PC-3 (cell line): ENCODE results near the gene TMEM178A. TPM values are rescaled to one million over a fixed set of nuclear protein-coding genes. Genes with fewer than 3 reads are reported as not detected.

ENCODE experiments used
- ATAC-seq: fragments of 200-7000 bp; cut with Tn5 transposase; 2 replicates; pipeline ENCODE4 v1.9.1; 2020; ENCODE audit warnings: mild to moderate bottlenecking, moderate library complexity
- BruUV-seq: library from RNA; stranded (reverse); fragments of 400-500 nt; replicated peaks from 2 replicates; lab custom pipeline; 2021; lab: Mats Ljungman, UMichigan
- CTCF ChIA-PET: fragments of 300-600 bp; sonication (Branson Sonifier 250); formaldehyde crosslinking; loops from one replicate; lab custom pipeline; 2022; ENCODE audit warnings: antibody characterized with exemption; lab: Charles Lee
- POLR2A ChIA-PET: fragments of 300-600 bp; sonication (Branson Sonifier 250); formaldehyde crosslinking; loops from one replicate; lab custom pipeline; 2022; ENCODE audit warnings: antibody characterized with exemption; ENCODE audit not compliant: unreplicated experiment; lab: Charles Lee
- DNase-seq: peaks from one replicate; pipeline ENCODE4 v3.0.0-alpha.2; 2015
- H2AFZ ChIP-seq: fragments of 300-600 bp; sonication (generic); 2 replicates; pipeline ENCODE4 v1.6.0; 2016; ENCODE audit warnings: antibody characterized with exemption, low read length
- H3F3A ChIP-seq: fragments of 300-600 bp; sonication (generic); one replicate; pipeline ENCODE4 v1.6.0; 2017; ENCODE audit warnings: antibody characterized with exemption, low read length, control low read depth, mild to moderate bottlenecking; ENCODE audit not compliant: unreplicated experiment
- H3K27ac ChIP-seq: fragments of 300-600 bp; sonication (generic); 2 replicates; pipeline ENCODE4 v1.5.1; 2016; ENCODE audit warnings: mild to moderate bottlenecking, low read length
- H3K27me3 ChIP-seq: fragments of 300-600 bp; sonication (generic); 2 replicates; pipeline ENCODE4 v1.6.1; 2016; ENCODE audit warnings: low read length, mixed read lengths
- H3K36me3 ChIP-seq: fragments of 300-600 bp; sonication (generic); 2 replicates; pipeline ENCODE4 v1.6.1; 2016; ENCODE audit warnings: low read depth, mixed run types, low read length, mixed read lengths
- H3K4me1 ChIP-seq: fragments of 300-600 bp; sonication (generic); 2 replicates; pipeline ENCODE4 v1.5.1; 2016; ENCODE audit warnings: low read length; ENCODE audit not compliant: insufficient read depth
- H3K4me2 ChIP-seq: fragments of 300-600 bp; sonication (generic); 2 replicates; pipeline ENCODE4 v1.6.0; 2016; ENCODE audit warnings: low read length
- H3K4me3 ChIP-seq: fragments of 300-600 bp; sonication (generic); 2 replicates; pipeline ENCODE4 v1.5.1; 2016; ENCODE audit warnings: mild to moderate bottlenecking, low read length, mixed read lengths
- H3K79me2 ChIP-seq: fragments of 300-600 bp; sonication (generic); 2 replicates; pipeline ENCODE4 v1.6.1; 2017; ENCODE audit warnings: low read length, mixed read lengths
- H3K9ac ChIP-seq: fragments of 300-600 bp; sonication (generic); 2 replicates; pipeline ENCODE4 v1.6.0; 2016; ENCODE audit warnings: mild to moderate bottlenecking, low read length
- H3K9me2 ChIP-seq: fragments of 300-600 bp; sonication (generic); replicated peaks from 2 replicates; pipeline ENCODE4 v1.6.1; 2016; ENCODE audit warnings: mixed run types, low read length, mixed read lengths
- H3K9me3 ChIP-seq: fragments of 300-600 bp; sonication (generic); 2 replicates; pipeline ENCODE4 v1.6.1; 2016; ENCODE audit warnings: low read length, mixed read lengths
- H4K20me1 ChIP-seq: fragments of 300-600 bp; sonication (generic); 2 replicates; pipeline ENCODE4 v1.6.1; 2016; ENCODE audit warnings: low read length, mixed read lengths
- CTCF ChIP-seq: fragments of 300-600 bp; sonication (generic); conservative IDR thresholded peaks from 2 replicates; pipeline ENCODE4 v1.5.1; 2017; ENCODE audit warnings: antibody characterized with exemption, low read depth, mild to moderate bottlenecking, low read length
- EZH2 ChIP-seq: fragments of 300-600 bp; sonication (generic); IDR thresholded peaks from one replicate; pipeline ENCODE4 v1.6.1; 2017; ENCODE audit warnings: antibody characterized with exemption, mild to moderate bottlenecking, low read length; ENCODE audit not compliant: unreplicated experiment
- EZH2phosphoT487 ChIP-seq: fragments of 300-600 bp; sonication (generic); IDR thresholded peaks from 2 replicates; pipeline ENCODE4 v1.6.1; 2018; ENCODE audit warnings: mild to moderate bottlenecking, antibody characterized with exemption, low read length, borderline replicate concordance
- intact Hi-C: fragments of 100-400 bp; cut with micrococcal nuclease; formaldehyde crosslinking; loops from 2 replicates; pipeline ENCODE4 v1.9.0; 2023
- total RNA-seq: library from RNA; depleted of rRNA; stranded (reverse); fragments of >200 nt; gene quantifications from 2 replicates; pipeline ENCODE4 v1.2.3, GENCODE V29; 2014

TMEM178A gene
- total RNA-seq, 1 experiment from 2014 or later = 0.33 TPM

- TF ChIP-seq EZH2 (no peak), CTCF (no peak), EZH2phosphoT487 (no peak)
- peak overlapping the region; percentile 72 for H3K27ac ChIP-seq
- no peak overlapping the region for H3K9ac ChIP-seq
- CTCF ChIA-PET = no interaction called here
- POLR2A ChIA-PET = interaction anchor here (0.5 kb wide), 1 partner anchor 287 kb away, joined by 17 read pairs; no protein-coding TSS in a partner anchor
- ATAC-seq (peak; percentile 92), DNase-seq (peak; percentile 95)
- H3K4me2 ChIP-seq = peak overlapping the region; percentile 58
- H4K20me1 ChIP-seq = no peaks in the 10 kb centered on the region
- no peaks in the 10 kb centered on the region for H3K79me2 ChIP-seq
- H3K4me3 ChIP-seq = peak overlapping the region; percentile 7; the same call in 1 of the 2 replicates
- intact Hi-C loops = loop anchor here (5.0 to 10.0 kb wide), 2 partner anchors 125 to 207 kb away; partner anchors contain the start of gene MAP4K3
- peaks cover 59% of the 10 kb centered on the region for H3K4me1 ChIP-seq
- no peaks in the 10 kb centered on the region for H3K27me3 ChIP-seq
- H3K36me3 ChIP-seq = no peaks in the 10 kb centered on the region
- no peak overlapping the region for H2AFZ ChIP-seq
- H3K9me2 ChIP-seq = no peaks in the 10 kb centered on the region
- no TSS peak for BruUV-seq
- H3F3A ChIP-seq = no peaks in the 10 kb centered on the region
- H3K9me3 ChIP-seq = no peaks in the 10 kb centered on the region
These were observed 23.5 kb upstream of the TMEM178A start for GRCh38 chr2:39642051-39642718.

DNA sequence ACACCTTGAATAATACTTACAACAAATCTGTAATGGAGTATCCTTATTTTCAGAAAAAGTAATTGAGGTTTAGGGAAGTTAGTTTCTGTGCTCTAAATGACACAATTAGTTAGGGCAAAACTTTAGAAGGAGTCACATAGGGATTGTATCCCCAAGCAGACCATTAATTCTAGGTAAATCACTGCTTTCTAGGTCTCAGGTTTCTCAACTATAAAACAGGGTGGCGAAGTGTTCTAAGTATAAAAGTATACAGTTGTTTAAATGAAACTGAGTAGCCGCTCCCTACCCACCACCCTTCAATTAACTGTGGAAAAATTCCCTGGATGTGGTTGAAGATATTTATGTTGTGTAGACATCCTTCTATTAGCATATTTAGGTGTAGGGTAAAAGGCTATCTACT lies 19.9 kb upstream of the TMEM178A start:
- Histone ChIP-seq H3K9ac (no peak overlapping the region; the same call in 1 of the 2 replicates), H4K20me1 (no peaks in the 10 kb centered on the region), H3K4me1 (peaks cover 49% of the 10 kb centered on the region), H3K27ac (peak overlapping the region; percentile 36), H3K79me2 (no peaks in the 10 kb centered on the region), H3K4me3 (no peak overlapping the region), H3K9me2 (no peaks in the 10 kb centered on the region), H3K27me3 (no peaks in the 10 kb centered on the region), H3F3A (no peaks in the 10 kb centered on the region), H2AFZ (no peak overlapping the region), H3K9me3 (no peaks in the 10 kb centered on the region), H3K4me2 (peak overlapping the region; percentile 20; the same call in 1 of the 2 replicates), H3K36me3 (no peaks in the 10 kb centered on the region)
- POLR2A ChIA-PET = no interaction called here
- BruUV-seq = no TSS peak
- TF ChIP-seq EZH2 = no peak
- no peak for TF ChIP-seq CTCF
- no peak for TF ChIP-seq EZH2phosphoT487
- no peak for ATAC-seq
- intact Hi-C loops = loop anchor here (1.0 to 10.0 kb wide), 2 partner anchors 51 to 211 kb away; partner anchors contain the start of gene MAP4K3
- CTCF ChIA-PET = no interaction called here
- no peak for DNase-seq

GRCh38 chr2:39646267-39646666 lies 19.4 kb upstream of the TMEM178A start:
- Histone ChIP-seq H4K20me1 (no peaks in the 10 kb centered on the region), H3K4me2 (peak overlapping the region; percentile 20; the same call in 1 of the 2 replicates), H3K79me2 (no peaks in the 10 kb centered on the region), H3K9me3 (no peaks in the 10 kb centered on the region), H3K4me1 (peaks cover 46% of the 10 kb centered on the region), H3K27me3 (no peaks in the 10 kb centered on the region), H3K27ac (peak overlapping the region; percentile 36), H3F3A (no peaks in the 10 kb centered on the region), H2AFZ (no peak overlapping the region), H3K9me2 (no peaks in the 10 kb centered on the region), H3K9ac (no peak overlapping the region; the same call in 1 of the 2 replicates), H3K4me3 (no peak overlapping the region), H3K36me3 (no peaks in the 10 kb centered on the region)
- peak; percentile 53 for DNase-seq
- no TSS peak for BruUV-seq
- CTCF ChIA-PET = no interaction called here
- POLR2A ChIA-PET = no interaction called here
- intact Hi-C loops = loop anchor here (1.0 to 10.0 kb wide), 2 partner anchors 51 to 211 kb away; partner anchors contain the start of gene MAP4K3
- no peak for TF ChIP-seq EZH2
- TF ChIP-seq EZH2phosphoT487 = no peak
- TF ChIP-seq CTCF = no peak
- peak; percentile 23; the same call in 1 of the 2 replicates for ATAC-seq
